SK-N-SH (cell line): ENCODE data around the gene MADD. TPM values are rescaled to one million over a fixed set of nuclear protein-coding genes. Genes with fewer than 3 reads are reported as not detected.

Experiments
- CTCF ChIA-PET: fragments of 300-600, 350-600 bp; formaldehyde crosslinking; extraction: SDS; loops from one replicate; lab custom pipeline; 2021; lab: Yijun Ruan, JAX
- POLR2A ChIA-PET: fragments of 350-600 bp; sonication (Branson Sonifier 250); formaldehyde crosslinking; extraction: SDS; loops from one replicate; lab custom pipeline; 2020; ENCODE audit warnings: antibody characterized with exemption, inconsistent platforms; lab: Yijun Ruan, JAX
- DNase-seq: peaks from one replicate; pipeline ENCODE4 v3.0.0; 2012
- H2AFZ ChIP-seq: fragments of 200-600 bp; sonication (generic); 2 replicates; pipeline ENCODE4 v1.8.1; 2016; ENCODE audit warnings: antibody characterized with exemption, mild to moderate bottlenecking, low read depth
- H3F3A ChIP-seq: fragments of 200-600 bp; sonication (generic); replicated peaks from 2 replicates; pipeline ENCODE3; 2016; ENCODE audit warnings: antibody characterized with exemption, mild to moderate bottlenecking; ENCODE audit not compliant: insufficient read depth
- H3K27ac ChIP-seq, 2 experiments: fragments of 200-500 bp in 1 of 2; fragments of 200-600 bp in 1 of 2; sonication (Bioruptor generic) in 1 of 2; sonication (generic), shearing (Covaris generic) in 1 of 2; 2 replicates each; pipeline versions ENCODE4 v1.5.1 to v1.6.1; 2014 to 2016; ENCODE audit warnings: low read depth in 2 of 2, inconsistent platforms in 1 of 2, low read length in 1 of 2, mild to moderate bottlenecking in 1 of 2, mixed read lengths in 1 of 2
- H3K27me3 ChIP-seq: fragments of 200-600 bp; sonication (generic), shearing (Covaris generic); 2 replicates; pipeline ENCODE4 v1.6.1; 2016; ENCODE audit warnings: mixed run types; ENCODE audit not compliant: insufficient read depth
- H3K36me3 ChIP-seq, 2 experiments: fragments of 200-500 bp in 1 of 2; fragments of 200-600 bp in 1 of 2; sonication (Bioruptor generic) in 1 of 2; sonication (generic) in 1 of 2; replicated peaks in 1 of 2; 2 replicates each; pipeline versions ENCODE3 to v1.5.1; 2014 to 2016; ENCODE audit warnings: low read length in 1 of 2, mild to moderate bottlenecking in 1 of 2; ENCODE audit not compliant: insufficient read depth in 2 of 2, control insufficient read depth in 1 of 2
- H3K4me1 ChIP-seq, 2 experiments: fragments of 200-500 bp in 1 of 2; fragments of 200-600 bp in 1 of 2; sonication (Bioruptor generic) in 1 of 2; sonication (generic), shearing (Covaris generic) in 1 of 2; 2 replicates each; pipeline versions ENCODE4 v1.5.1 to v1.6.1; 2014 to 2016; ENCODE audit warnings: low read depth in 1 of 2, low read length in 1 of 2, mixed run types in 1 of 2; ENCODE audit not compliant: insufficient read depth in 2 of 2, control insufficient read depth in 1 of 2
- H3K4me2 ChIP-seq: fragments of 200-600 bp; sonication (generic), shearing (Covaris generic); 2 replicates; pipeline ENCODE4 v1.6.1; 2017; ENCODE audit warnings: mixed run types
- H3K4me3 ChIP-seq, 2 experiments: fragments of 200-500 bp in 1 of 2; fragments of 200-600 bp in 1 of 2; sonication (Bioruptor generic) in 1 of 2; sonication (generic), shearing (Covaris generic) in 1 of 2; 2 replicates each; pipeline versions ENCODE4 v1.5.1 to v1.8.1; 2014 to 2016; ENCODE audit warnings: low read depth in 2 of 2, inconsistent platforms in 1 of 2, low read length in 1 of 2, mild to moderate bottlenecking in 1 of 2, mixed read lengths in 1 of 2, moderate library complexity in 1 of 2
- H3K79me2 ChIP-seq: fragments of 200-600 bp; sonication (generic); 2 replicates; pipeline ENCODE4 v1.8.1; 2017; ENCODE audit warnings: mild to moderate bottlenecking; ENCODE audit not compliant: insufficient read depth
- H3K9ac ChIP-seq: fragments of 200-600 bp; sonication (generic); 2 replicates; pipeline ENCODE4 v1.6.1; 2017; ENCODE audit warnings: mixed run types
- H3K9me2 ChIP-seq: fragments of 200-600 bp; sonication (generic); 2 replicates; pipeline ENCODE4 v1.6.1; 2017; ENCODE audit warnings: mixed run types
- H3K9me3 ChIP-seq: fragments of 200-600 bp; sonication (generic); 2 replicates; pipeline ENCODE4 v1.6.1; 2017; ENCODE audit warnings: mixed run types, mild to moderate bottlenecking, moderate library complexity
- H4K20me1 ChIP-seq: fragments of 200-600 bp; sonication (generic); 2 replicates; pipeline ENCODE4 v1.6.1; 2017; ENCODE audit warnings: mild to moderate bottlenecking, mixed run types; ENCODE audit not compliant: insufficient read depth
- CHD2 ChIP-seq: fragments of 150-350 bp; IDR thresholded peaks from 2 replicates; pipeline ENCODE4 v1.6.1; 2018; ENCODE audit warnings: low read length; ENCODE audit not compliant: partially characterized antibody
- CTCF ChIP-seq: fragments of 200-600 bp; sonication (generic); IDR thresholded peaks from 2 replicates; pipeline ENCODE4 v1.6.1; 2017; ENCODE audit warnings: antibody characterized with exemption, mild to moderate bottlenecking, moderate library complexity
- EP300 ChIP-seq, 2 experiments: IDR thresholded peaks; 2 replicates each; pipeline versions ENCODE4 v1.4.0 to v1.6.1; 2012; ENCODE audit warnings: borderline replicate concordance in 1 of 2, low read depth in 1 of 2, low read length in 1 of 2
- FOSL2 ChIP-seq: IDR thresholded peaks from 2 replicates; pipeline ENCODE4 v1.4.0; 2012; ENCODE audit warnings: low read depth, mild to moderate bottlenecking, moderate library complexity, borderline replicate concordance
- FOXJ3 ChIP-seq: sonication (generic); formaldehyde crosslinking; IDR thresholded peaks from 2 replicates; pipeline ENCODE4 v1.5.1; 2020; ENCODE audit warnings: mild to moderate bottlenecking, missing genetic modification reagents
- GABPA ChIP-seq: IDR thresholded peaks from 2 replicates; pipeline ENCODE4 v1.4.0; 2012; ENCODE audit warnings: low read depth, mild to moderate bottlenecking
- IRF3 ChIP-seq: fragments of 150-350 bp; IDR thresholded peaks from 2 replicates; pipeline ENCODE4 v1.6.1; 2016; ENCODE audit warnings: mild to moderate bottlenecking, low read depth, low read length
- JUND ChIP-seq: IDR thresholded peaks from 2 replicates; pipeline ENCODE4 v1.4.0; 2012
- MAX ChIP-seq: IDR thresholded peaks from 2 replicates; pipeline ENCODE4 v1.4.0; 2012; ENCODE audit warnings: low read depth
- NRF1 ChIP-seq: IDR thresholded peaks from 2 replicates; pipeline ENCODE4 v1.6.1; 2012; ENCODE audit warnings: low read depth, mild to moderate bottlenecking, low read length
- REST ChIP-seq: IDR thresholded peaks from 2 replicates; pipeline ENCODE4 v1.6.1; 2012; ENCODE audit warnings: mild to moderate bottlenecking, low read depth, low read length, moderate library complexity
- SIN3A ChIP-seq: IDR thresholded peaks from 2 replicates; pipeline ENCODE4 v1.6.1; 2012; ENCODE audit warnings: low read depth, mild to moderate bottlenecking, low read length, moderate library complexity, borderline replicate concordance
- TCF12 ChIP-seq: IDR thresholded peaks from 2 replicates; pipeline ENCODE4 v1.4.0; 2012
- TEAD4 ChIP-seq: IDR thresholded peaks from 2 replicates; pipeline ENCODE4 v1.4.0; 2012; ENCODE audit warnings: mild to moderate bottlenecking, borderline replicate concordance; ENCODE audit not compliant: insufficient read depth
- USF1 ChIP-seq: IDR thresholded peaks from 2 replicates; pipeline ENCODE4 v1.4.0; 2012; ENCODE audit warnings: low read depth, borderline replicate concordance
- USF2 ChIP-seq: fragments of 150-350 bp; IDR thresholded peaks from 2 replicates; pipeline ENCODE4 v1.6.1; 2017; ENCODE audit warnings: antibody characterized with exemption, low read length, low read depth, borderline replicate concordance
- WGBS: methylation state at CpG from one replicate; pipeline ENCODE4 v1.1.6; 2017; ENCODE audit warnings: low lambda C conversion rate; 5-methylcytosine and 5-hydroxymethylcytosine counted together
- polyA plus RNA-seq, 3 experiments: library from polyadenylated mRNA; depleted of rRNA; stranded (reverse); fragments of >200 nt; gene quantifications; 2 replicates each; pipeline ENCODE4 v1.2.3, GENCODE V29; 2012

Gene MADD
- polyA plus RNA-seq, 1 of the 3 experiments (the other 2 are of a cell fraction) = 16.4 TPM

- ChIA-PET CTCF (interaction anchor here (0.5 to 3.9 kb wide), 4 partner anchors 14 to 416 kb away, joined by 3 to 24 read pairs (median 4); no protein-coding TSS in a partner anchor), POLR2A (no interaction called here)
- Histone ChIP-seq H3F3A (peaks cover 5% of the 10 kb centered on the region), H3K79me2 (no peaks in the 10 kb centered on the region), H3K9me2 (no peaks in the 10 kb centered on the region), H3K27me3 (no peaks in the 10 kb centered on the region), H2AFZ (no peak overlapping the region), H3K4me1 (peaks cover 0 to 3% of the 10 kb centered on the region in 2 experiments; a peak in 1 of 4 replicates), H3K4me2 (no peak overlapping the region), H3K4me3 (no peak overlapping the region), H4K20me1 (no peaks in the 10 kb centered on the region), H3K9ac (no peak overlapping the region), H3K9me3 (no peaks in the 10 kb centered on the region), H3K27ac (no peak overlapping the region), H3K36me3 (no peaks in the 10 kb centered on the region)
- no peak for DNase-seq
- TF ChIP-seq MAX = no peak
- WGBS = 75% methylated on average over 12 of the region's 17 CpGs
These were observed 89.7 kb downstream of the MADD start for GRCh38 chr11:47359586-47359985.

GRCh38 chr11:47360341-47360740, 90.4 kb downstream of the MADD start:
- no peak for DNase-seq
- Histone ChIP-seq H3K9me3 (no peaks in the 10 kb centered on the region), H3F3A (peaks cover 5% of the 10 kb centered on the region), H3K27me3 (no peaks in the 10 kb centered on the region), H3K27ac (no peak overlapping the region), H3K4me2 (no peak overlapping the region), H3K4me3 (no peak overlapping the region), H3K79me2 (no peaks in the 10 kb centered on the region), H3K9ac (no peak overlapping the region), H3K36me3 (no peaks in the 10 kb centered on the region), H2AFZ (no peak overlapping the region), H4K20me1 (no peaks in the 10 kb centered on the region), H3K4me1 (peaks cover 0 to 3% of the 10 kb centered on the region in 2 experiments; a peak in 1 of 4 replicates), H3K9me2 (no peaks in the 10 kb centered on the region)
- POLR2A ChIA-PET = no interaction called here
- CTCF ChIA-PET = interaction anchor here (0.8 to 3.9 kb wide), 3 partner anchors 13 to 182 kb away, joined by 3 to 24 read pairs (median 4); no protein-coding TSS in a partner anchor
- no peak for TF ChIP-seq SIN3A
- no peak for TF ChIP-seq GABPA
- no peak for TF ChIP-seq TCF12
- no peak for TF ChIP-seq JUND
- TF ChIP-seq NRF1 = no peak
- TF ChIP-seq FOXJ3 (CRISPR knock-in tag) = no peak
- no peak for TF ChIP-seq USF1
- TF ChIP-seq MAX = no peak
- no peak for TF ChIP-seq CTCF
- no peak for TF ChIP-seq IRF3
- TF ChIP-seq USF2 = no peak
- TF ChIP-seq REST = no peak
- no peak for TF ChIP-seq CHD2
- TF ChIP-seq TEAD4 = no peak
- TF ChIP-seq FOSL2 = no peak
- no peak for TF ChIP-seq EP300 (IDR thresholded peaks at IDR 0.05; ENCODE audit: borderline replicate concordance in 1 of 2, low read depth in 1 of 2, low read length in 1 of 2)
- 90% methylated on average over 15 of the region's 15 CpGs for WGBS
